Nephron (organoid): ENCODE data around the gene HLA-DOA.

Source experiments
- H3K27ac Mint-ChIP-seq, 3 experiments: 2 replicates each; pipeline ENCODE4 v1.8.0; 2020; ENCODE audit warnings: mixed read lengths in 3 of 3, mild to moderate bottlenecking in 2 of 3, moderate library complexity in 1 of 3
- H3K27me3 Mint-ChIP-seq: 2 replicates; pipeline ENCODE4 v1.8.0; 2021; ENCODE audit warnings: low read depth, mild to moderate bottlenecking, moderate library complexity, mixed read lengths
- H3K36me3 Mint-ChIP-seq: 2 replicates; pipeline ENCODE4 v1.8.0; 2020; ENCODE audit warnings: low read depth, mixed read lengths
- H3K4me1 Mint-ChIP-seq: 2 replicates; pipeline ENCODE4 v1.8.0; 2020; ENCODE audit warnings: mixed read lengths
- H3K4me3 Mint-ChIP-seq, 3 experiments: 2 replicates each; pipeline ENCODE4 v1.8.0; 2020; ENCODE audit warnings: mild to moderate bottlenecking in 3 of 3, mixed read lengths in 3 of 3, moderate library complexity in 2 of 3
- H3K9me3 Mint-ChIP-seq: 2 replicates; pipeline ENCODE4 v1.8.0; 2020; ENCODE audit warnings: mixed read lengths
- TF ChIP-seq, protein P1 (sequence below), 3 experiments: fragments of 200-600 bp; sonication (generic); IDR thresholded peaks; one replicate each; pipeline ENCODE4 v1.5.0; 2021; ENCODE audit warnings: antibody characterized with exemption in 3 of 3; ENCODE audit not compliant: unreplicated experiment in 3 of 3

HLA-DOA gene

DNA sequence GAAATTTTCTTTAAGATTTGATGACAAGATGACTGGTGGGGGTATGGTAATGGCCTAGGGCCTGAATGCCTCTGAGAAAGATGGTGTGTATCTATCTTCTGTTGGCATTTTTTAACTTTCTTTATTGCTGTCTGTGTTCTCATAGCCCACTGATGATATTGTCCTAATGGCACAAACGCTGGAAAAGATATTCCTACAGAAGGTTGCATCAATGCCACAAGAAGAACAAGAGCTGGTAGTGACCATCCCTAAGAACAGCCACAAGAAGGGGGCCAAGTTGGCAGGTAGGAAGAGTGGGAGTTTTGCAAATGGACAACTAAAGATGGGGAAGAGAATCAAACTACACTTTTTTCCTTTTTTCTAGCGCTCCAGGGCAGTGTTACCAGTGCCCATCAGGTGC lies 33.5 kb downstream of the HLA-DOA start:
- Mint-ChIP-seq H3K27ac (peak overlapping the region in 2 of 3 experiments; percentile 38 to 56), H3K36me3 (peaks cover 88% of the 10 kb centered on the region), H3K9me3 (no peaks in the 10 kb centered on the region), H3K27me3 (no peaks in the 10 kb centered on the region), H3K4me1 (peaks cover 37% of the 10 kb centered on the region), H3K4me3 (peak overlapping the region; percentile 92 to 98 (median 95))
- TF ChIP-seq, protein P1, sequence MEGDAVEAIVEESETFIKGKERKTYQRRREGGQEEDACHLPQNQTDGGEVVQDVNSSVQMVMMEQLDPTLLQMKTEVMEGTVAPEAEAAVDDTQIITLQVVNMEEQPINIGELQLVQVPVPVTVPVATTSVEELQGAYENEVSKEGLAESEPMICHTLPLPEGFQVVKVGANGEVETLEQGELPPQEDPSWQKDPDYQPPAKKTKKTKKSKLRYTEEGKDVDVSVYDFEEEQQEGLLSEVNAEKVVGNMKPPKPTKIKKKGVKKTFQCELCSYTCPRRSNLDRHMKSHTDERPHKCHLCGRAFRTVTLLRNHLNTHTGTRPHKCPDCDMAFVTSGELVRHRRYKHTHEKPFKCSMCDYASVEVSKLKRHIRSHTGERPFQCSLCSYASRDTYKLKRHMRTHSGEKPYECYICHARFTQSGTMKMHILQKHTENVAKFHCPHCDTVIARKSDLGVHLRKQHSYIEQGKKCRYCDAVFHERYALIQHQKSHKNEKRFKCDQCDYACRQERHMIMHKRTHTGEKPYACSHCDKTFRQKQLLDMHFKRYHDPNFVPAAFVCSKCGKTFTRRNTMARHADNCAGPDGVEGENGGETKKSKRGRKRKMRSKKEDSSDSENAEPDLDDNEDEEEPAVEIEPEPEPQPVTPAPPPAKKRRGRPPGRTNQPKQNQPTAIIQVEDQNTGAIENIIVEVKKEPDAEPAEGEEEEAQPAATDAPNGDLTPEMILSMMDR (IDR thresholded peaks at IDR 0.05; ENCODE audit: unreplicated experiment in 3 of 3) = no peak

DNA sequence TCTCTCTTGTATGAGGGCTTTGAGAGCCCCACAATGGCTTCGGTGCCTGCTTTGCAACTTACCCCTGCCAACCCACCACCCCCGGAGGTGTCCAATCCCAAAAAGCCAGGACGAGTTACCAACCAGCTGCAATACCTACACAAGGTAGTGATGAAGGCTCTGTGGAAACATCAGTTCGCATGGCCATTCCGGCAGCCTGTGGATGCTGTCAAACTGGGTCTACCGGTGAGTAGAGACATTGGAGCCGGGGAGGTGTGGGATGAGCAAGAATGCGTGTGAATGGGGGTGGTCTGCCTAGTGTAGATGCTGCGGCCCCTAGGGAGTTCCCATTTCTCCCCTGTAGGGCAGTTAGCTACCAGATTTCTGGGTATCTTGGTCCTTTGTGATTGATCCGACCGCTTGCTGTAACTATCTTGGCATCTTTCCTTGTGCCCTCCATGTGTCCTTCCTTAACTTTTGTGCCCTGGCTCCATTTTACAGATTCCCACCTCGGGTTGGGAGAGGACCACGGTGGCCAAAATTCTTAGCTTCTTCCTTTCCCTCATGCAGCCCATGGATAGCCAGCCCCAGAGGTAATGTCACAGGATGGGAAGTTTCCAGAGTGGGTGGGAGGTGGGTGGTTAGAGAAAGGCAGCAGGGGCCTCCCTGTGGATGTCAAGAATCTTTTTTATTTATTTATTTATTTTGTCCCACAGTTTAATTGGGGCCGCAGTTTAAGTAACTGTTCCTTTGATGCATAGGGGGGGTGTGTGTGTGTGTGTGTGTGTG lies 34.7 kb downstream of the HLA-DOA start:
- TF ChIP-seq, protein P1 (IDR thresholded peaks at IDR 0.05; ENCODE audit: unreplicated experiment in 3 of 3) = no peak
- no peaks in the 10 kb centered on the region for H3K27me3 Mint-ChIP-seq
- H3K4me3 Mint-ChIP-seq = peak overlapping the region; percentile 92 to 98 (median 95)

DNA sequence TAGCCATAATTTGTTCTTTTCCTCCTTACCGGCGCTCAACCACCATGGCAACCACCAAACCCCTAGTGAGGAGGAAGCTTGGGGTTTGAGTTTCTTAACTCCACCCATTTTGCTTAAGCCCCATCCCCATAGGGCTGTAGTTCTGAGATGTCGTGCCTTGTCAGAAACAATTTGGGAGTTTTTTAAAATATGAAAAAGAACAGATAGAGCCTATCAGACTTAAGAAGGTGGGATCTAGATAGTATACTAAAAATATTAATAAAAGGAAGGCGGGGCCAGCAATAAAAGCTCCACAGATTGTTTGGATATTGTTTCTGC lies 35.4 kb downstream of the HLA-DOA start:
- TF ChIP-seq, protein P1 (IDR thresholded peaks at IDR 0.05; ENCODE audit: unreplicated experiment in 3 of 3) = no peak
- Mint-ChIP-seq H3K27me3 (no peaks in the 10 kb centered on the region), H3K27ac (peak overlapping the region; percentile 73 to 100 (median 100))

More for the DNA sequence above, 34.7 kb downstream of the HLA-DOA start:
- Mint-ChIP-seq H3K9me3 (no peaks in the 10 kb centered on the region), H3K4me1 (peaks cover 37% of the 10 kb centered on the region), H3K36me3 (peaks cover 77% of the 10 kb centered on the region), H3K27ac (peak overlapping the region in 2 of 3 experiments; percentile 19 to 25)

DNA sequence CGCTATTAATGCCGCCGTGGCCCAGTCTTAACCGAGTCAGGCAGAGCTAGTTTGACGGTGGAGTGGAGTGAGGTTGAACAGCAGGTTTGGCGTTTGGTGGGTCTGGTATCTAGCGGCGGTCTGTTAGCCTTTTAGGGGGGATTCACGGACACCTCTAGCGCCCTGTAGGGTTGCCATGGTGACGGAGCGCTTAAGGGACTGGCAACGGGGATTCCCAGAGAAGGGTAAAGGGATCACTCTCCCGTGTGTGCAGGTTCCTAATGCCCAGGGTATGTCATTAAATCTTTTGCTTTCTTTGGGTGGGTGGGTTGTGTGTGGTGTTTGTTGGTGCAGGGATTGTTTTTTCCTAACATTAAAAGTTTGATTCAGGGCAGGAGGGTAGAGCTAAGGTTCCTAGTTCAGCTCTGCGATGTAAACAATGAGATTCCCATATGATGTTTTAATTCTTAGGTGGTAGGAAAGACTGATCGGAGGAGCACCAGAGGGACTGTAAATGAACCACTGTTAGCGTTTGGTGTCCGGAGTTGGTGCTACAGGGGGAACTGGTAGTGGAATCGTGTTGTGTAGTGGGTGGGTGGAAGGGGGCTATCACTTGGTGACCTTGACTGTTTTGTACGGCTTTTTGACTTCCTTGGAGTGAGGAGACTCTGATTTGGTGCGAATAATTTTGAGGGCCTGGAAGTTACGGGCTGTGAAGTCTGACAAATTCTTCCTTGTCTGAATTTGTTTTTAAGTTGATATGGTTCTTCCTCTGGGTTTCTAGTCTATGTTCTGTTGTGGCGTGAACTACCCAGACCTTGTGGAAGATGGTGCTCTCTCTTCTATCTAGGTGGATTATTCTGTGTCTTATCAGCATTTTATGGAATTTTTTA lies 36.0 kb downstream of the HLA-DOA start:
- TF ChIP-seq, protein P1 (IDR thresholded peaks at IDR 0.05; ENCODE audit: unreplicated experiment in 3 of 3) = no peak
- Mint-ChIP-seq H3K4me1 (peaks cover 37% of the 10 kb centered on the region), H3K9me3 (no peaks in the 10 kb centered on the region), H3K27ac (peak overlapping the region; percentile 73 to 100 (median 100)), H3K36me3 (peaks cover 63% of the 10 kb centered on the region), H3K27me3 (no peaks in the 10 kb centered on the region), H3K4me3 (peak overlapping the region; percentile 92 to 98 (median 95))

More for the DNA sequence above, 35.4 kb downstream of the HLA-DOA start:
- Mint-ChIP-seq H3K9me3 (no peaks in the 10 kb centered on the region), H3K4me1 (peaks cover 37% of the 10 kb centered on the region), H3K4me3 (peak overlapping the region; percentile 92 to 98 (median 95)), H3K36me3 (peaks cover 69% of the 10 kb centered on the region)

DNA sequence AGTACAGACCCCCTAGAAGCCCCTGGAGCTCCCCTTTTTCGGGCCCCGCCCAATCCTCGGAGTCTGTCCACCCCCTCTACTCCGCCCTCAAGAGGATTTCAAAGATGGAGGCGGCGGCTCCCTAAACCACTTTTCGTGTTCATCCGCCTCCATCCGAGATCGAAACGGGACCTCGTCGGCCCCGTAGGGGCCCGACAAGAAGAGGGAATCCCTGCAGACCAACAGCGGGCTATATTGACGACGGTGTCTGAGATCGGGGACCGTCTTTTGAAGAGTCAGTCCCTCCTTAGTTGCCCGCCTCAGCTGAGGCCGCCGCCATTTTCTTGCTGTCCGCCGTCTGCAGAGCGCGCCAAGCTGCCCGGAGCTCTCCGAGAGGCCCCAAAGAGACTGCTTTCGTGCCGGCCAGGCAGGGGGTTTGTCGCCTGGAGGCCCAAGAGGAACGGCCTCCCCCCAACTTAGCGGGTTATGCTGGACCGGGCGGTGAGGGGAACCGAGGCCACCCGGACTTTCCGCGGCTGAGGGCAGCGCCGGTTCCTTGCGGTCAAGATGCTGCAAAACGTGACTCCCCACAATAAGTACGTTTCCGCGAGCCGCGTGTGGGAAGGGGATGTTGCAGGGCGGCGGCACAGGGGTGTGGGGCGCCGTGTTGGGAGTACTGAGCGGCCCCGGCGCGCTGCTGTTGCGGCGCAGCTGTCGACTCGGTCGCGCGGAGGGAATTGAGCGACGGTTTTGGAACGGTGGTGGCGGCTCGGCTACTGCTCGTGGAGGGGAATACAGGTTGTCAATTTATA lies 36.8 kb downstream of the HLA-DOA start:
- H3K4me3 Mint-ChIP-seq = peak overlapping the region; percentile 92 to 98 (median 95)
- H3K4me1 Mint-ChIP-seq = peaks cover 28% of the 10 kb centered on the region
- H3K27ac Mint-ChIP-seq = peak overlapping the region; percentile 100
- TF ChIP-seq, protein P1 (IDR thresholded peaks at IDR 0.05; ENCODE audit: unreplicated experiment in 3 of 3) = no peak
- H3K36me3 Mint-ChIP-seq = peaks cover 55% of the 10 kb centered on the region
- no peaks in the 10 kb centered on the region for H3K9me3 Mint-ChIP-seq
- H3K27me3 Mint-ChIP-seq = no peaks in the 10 kb centered on the region
